WTC11 (cell line): ENCODE results near the gene PTTG1IP2. TPM values are rescaled to one million over a fixed set of nuclear protein-coding genes. Genes with fewer than 3 reads are reported as not detected.

Experiments used
- ATAC-seq: fragments of 200-7000 bp; cut with Tn5 transposase; 2 replicates; pipeline ENCODE4 v1.10.0; 2021; ENCODE audit warnings: mild to moderate bottlenecking, moderate library complexity
- CTCF ChIA-PET: fragments of 300-600 bp; sonication (Branson Sonifier 250); formaldehyde crosslinking; loops from one replicate; lab custom pipeline; 2021; ENCODE audit warnings: antibody characterized with exemption; lab: Charles Lee
- POLR2A ChIA-PET: fragments of 350-600 bp; sonication (Branson Sonifier 250); formaldehyde crosslinking; loops from one replicate; lab custom pipeline; 2021; ENCODE audit warnings: antibody characterized with exemption; lab: Charles Lee
- DNase-seq: peaks from one replicate; pipeline ENCODE4 v3.0.0; 2021; ENCODE audit warnings: low spot score
- H3K27ac Mint-ChIP-seq: 2 replicates; pipeline ENCODE4 v1.8.0; 2021; ENCODE audit warnings: mixed read lengths
- H3K27me3 Mint-ChIP-seq: 2 replicates; pipeline ENCODE4 v1.8.0; 2021; ENCODE audit warnings: low read depth, mild to moderate bottlenecking, moderate library complexity, mixed read lengths
- H3K36me3 Mint-ChIP-seq: 2 replicates; pipeline ENCODE4 v1.8.0; 2021; ENCODE audit warnings: mixed read lengths
- H3K4me1 Mint-ChIP-seq: 2 replicates; pipeline ENCODE4 v1.8.0; 2022; ENCODE audit warnings: mixed read lengths
- H3K4me3 Mint-ChIP-seq: 2 replicates; pipeline ENCODE4 v1.8.0; 2021; ENCODE audit warnings: mild to moderate bottlenecking, moderate library complexity, mixed read lengths
- H3K9me3 Mint-ChIP-seq: 2 replicates; pipeline ENCODE4 v1.8.0; 2021; ENCODE audit warnings: mixed read lengths
- FOXK1 ChIP-seq: sonication (generic); formaldehyde crosslinking; IDR thresholded peaks from 2 replicates; pipeline ENCODE4 v1.8.0; 2022; ENCODE audit warnings: mild to moderate bottlenecking, moderate library complexity, missing genetic modification reagents
- GABPB1 ChIP-seq: sonication (generic); formaldehyde crosslinking; IDR thresholded peaks from 2 replicates; pipeline ENCODE4 v1.8.1; 2023; ENCODE audit warnings: mild to moderate bottlenecking, missing genetic modification reagents
- IRF2 ChIP-seq: sonication (generic); formaldehyde crosslinking; IDR thresholded peaks from 2 replicates; pipeline ENCODE4 v1.8.0; 2022; ENCODE audit warnings: low read depth, missing genetic modification reagents, borderline replicate concordance
- JUN ChIP-seq: sonication (generic); formaldehyde crosslinking; IDR thresholded peaks from 2 replicates; pipeline ENCODE4 v1.8.0; 2023; ENCODE audit warnings: mild to moderate bottlenecking, missing genetic modification reagents
- NFATC4 ChIP-seq: fragments of 250-450 bp; sonication (Bioruptor Pico); IDR thresholded peaks from 2 replicates; pipeline ENCODE4 v1.9.0; 2021; ENCODE audit warnings: mild to moderate bottlenecking
- NFE2L1 ChIP-seq: sonication (generic); formaldehyde crosslinking; IDR thresholded peaks from 2 replicates; pipeline ENCODE4 v1.8.1; 2023; ENCODE audit warnings: missing genetic modification reagents
- SMAD4 ChIP-seq: sonication (generic); formaldehyde crosslinking; IDR thresholded peaks from 2 replicates; pipeline ENCODE4 v1.8.0; 2022; ENCODE audit warnings: mild to moderate bottlenecking, missing genetic modification reagents
- ZNF263 ChIP-seq: sonication (generic); formaldehyde crosslinking; IDR thresholded peaks from 2 replicates; pipeline ENCODE4 v1.8.1; 2022; ENCODE audit warnings: low read depth, mild to moderate bottlenecking, moderate library complexity, missing genetic modification reagents
- ZNF671 ChIP-seq: fragments of 250-450 bp; sonication (Bioruptor Pico); IDR thresholded peaks from 2 replicates; pipeline ENCODE4 v1.8.0; 2021; ENCODE audit warnings: mild to moderate bottlenecking
- total RNA-seq: library from RNA; stranded (reverse); gene quantifications from 3 replicates; pipeline ENCODE4 v1.2.3, GENCODE V29; 2021
- TF ChIP-seq, protein P1 (sequence below): fragments of 250-450 bp; sonication (Bioruptor Pico); IDR thresholded peaks from 2 replicates; pipeline ENCODE4 v1.9.0; 2021; ENCODE audit warnings: mild to moderate bottlenecking, borderline replicate concordance
- TF ChIP-seq, protein P2 (sequence below): sonication (generic); formaldehyde crosslinking; IDR thresholded peaks from 2 replicates; pipeline ENCODE4 v1.8.1; 2023; ENCODE audit warnings: mild to moderate bottlenecking, missing genetic modification reagents, moderate library complexity
- TF ChIP-seq, protein P3 (sequence below): sonication (generic); formaldehyde crosslinking; IDR thresholded peaks from 2 replicates; pipeline ENCODE4 v1.8.1; 2022; ENCODE audit warnings: low read depth, mild to moderate bottlenecking, moderate library complexity, missing genetic modification reagents, borderline replicate concordance
- TF ChIP-seq, protein P4 (sequence below): fragments of 200-600 bp; IDR thresholded peaks from 2 replicates; pipeline ENCODE4 v1.8.0; 2022; ENCODE audit warnings: antibody characterized with exemption
- TF ChIP-seq, protein P5 (sequence below): sonication (generic); formaldehyde crosslinking; IDR thresholded peaks from 2 replicates; pipeline ENCODE4 v1.8.1; 2023; ENCODE audit warnings: mild to moderate bottlenecking, missing genetic modification reagents, borderline replicate concordance
- TF ChIP-seq, protein P6 (sequence below): sonication (generic); formaldehyde crosslinking; IDR thresholded peaks from 2 replicates; pipeline ENCODE4 v1.8.0; 2022; ENCODE audit warnings: mild to moderate bottlenecking, missing genetic modification reagents
- TF ChIP-seq, protein P7 (sequence below): fragments of 250-450 bp; sonication (Bioruptor Pico); conservative IDR thresholded peaks from 2 replicates; pipeline ENCODE4 v1.9.0; 2021; ENCODE audit warnings: mild to moderate bottlenecking
- TF ChIP-seq, protein P8 (sequence below): sonication (generic); formaldehyde crosslinking; IDR thresholded peaks from 2 replicates; pipeline ENCODE4 v1.8.0; 2023; ENCODE audit warnings: missing genetic modification reagents

PTTG1IP2 gene
- total RNA-seq, 1 experiment from 2014 or later, result not detected

DNA sequence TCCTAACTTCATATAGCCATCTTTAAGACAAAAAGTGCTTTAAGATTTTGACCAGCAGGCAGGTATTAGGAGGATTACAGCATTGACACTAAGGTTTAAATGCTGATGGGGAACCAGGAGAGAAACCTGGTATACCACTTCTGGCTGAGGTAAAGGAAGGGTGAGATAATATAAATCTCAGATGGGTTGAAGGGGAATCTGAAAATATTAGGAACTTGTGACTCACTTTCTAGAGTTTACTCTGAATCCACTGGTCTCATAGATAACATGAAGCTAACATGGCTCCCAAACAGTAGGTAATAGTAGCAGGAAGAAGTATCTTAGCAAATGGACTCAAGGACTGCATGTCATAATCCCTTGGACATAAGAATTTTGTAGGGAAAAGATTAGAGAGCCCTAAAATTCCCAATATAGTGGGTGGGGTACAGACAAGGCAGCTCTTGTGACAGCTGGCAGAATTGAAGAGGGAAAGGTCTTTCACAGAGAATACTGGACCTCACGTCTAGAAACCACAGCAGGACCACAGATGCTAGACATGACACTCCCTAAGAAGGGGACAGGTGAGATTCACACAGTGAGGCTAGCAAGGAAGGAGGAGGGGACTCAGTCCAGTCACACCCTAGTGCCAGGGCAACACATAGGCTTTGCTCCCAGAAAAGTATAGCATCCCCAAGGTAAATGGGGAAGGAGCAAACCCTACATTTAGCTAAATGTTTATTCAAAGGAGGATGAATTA is 3.5 kb downstream of the PTTG1IP2 start:
- no peak for ATAC-seq
- no peaks in the 10 kb centered on the region for H3K36me3 Mint-ChIP-seq
- TF ChIP-seq, protein P1, sequence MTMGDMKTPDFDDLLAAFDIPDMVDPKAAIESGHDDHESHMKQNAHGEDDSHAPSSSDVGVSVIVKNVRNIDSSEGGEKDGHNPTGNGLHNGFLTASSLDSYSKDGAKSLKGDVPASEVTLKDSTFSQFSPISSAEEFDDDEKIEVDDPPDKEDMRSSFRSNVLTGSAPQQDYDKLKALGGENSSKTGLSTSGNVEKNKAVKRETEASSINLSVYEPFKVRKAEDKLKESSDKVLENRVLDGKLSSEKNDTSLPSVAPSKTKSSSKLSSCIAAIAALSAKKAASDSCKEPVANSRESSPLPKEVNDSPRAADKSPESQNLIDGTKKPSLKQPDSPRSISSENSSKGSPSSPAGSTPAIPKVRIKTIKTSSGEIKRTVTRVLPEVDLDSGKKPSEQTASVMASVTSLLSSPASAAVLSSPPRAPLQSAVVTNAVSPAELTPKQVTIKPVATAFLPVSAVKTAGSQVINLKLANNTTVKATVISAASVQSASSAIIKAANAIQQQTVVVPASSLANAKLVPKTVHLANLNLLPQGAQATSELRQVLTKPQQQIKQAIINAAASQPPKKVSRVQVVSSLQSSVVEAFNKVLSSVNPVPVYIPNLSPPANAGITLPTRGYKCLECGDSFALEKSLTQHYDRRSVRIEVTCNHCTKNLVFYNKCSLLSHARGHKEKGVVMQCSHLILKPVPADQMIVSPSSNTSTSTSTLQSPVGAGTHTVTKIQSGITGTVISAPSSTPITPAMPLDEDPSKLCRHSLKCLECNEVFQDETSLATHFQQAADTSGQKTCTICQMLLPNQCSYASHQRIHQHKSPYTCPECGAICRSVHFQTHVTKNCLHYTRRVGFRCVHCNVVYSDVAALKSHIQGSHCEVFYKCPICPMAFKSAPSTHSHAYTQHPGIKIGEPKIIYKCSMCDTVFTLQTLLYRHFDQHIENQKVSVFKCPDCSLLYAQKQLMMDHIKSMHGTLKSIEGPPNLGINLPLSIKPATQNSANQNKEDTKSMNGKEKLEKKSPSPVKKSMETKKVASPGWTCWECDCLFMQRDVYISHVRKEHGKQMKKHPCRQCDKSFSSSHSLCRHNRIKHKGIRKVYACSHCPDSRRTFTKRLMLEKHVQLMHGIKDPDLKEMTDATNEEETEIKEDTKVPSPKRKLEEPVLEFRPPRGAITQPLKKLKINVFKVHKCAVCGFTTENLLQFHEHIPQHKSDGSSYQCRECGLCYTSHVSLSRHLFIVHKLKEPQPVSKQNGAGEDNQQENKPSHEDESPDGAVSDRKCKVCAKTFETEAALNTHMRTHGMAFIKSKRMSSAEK (CRISPR knock-in tag), result no peak
- TF ChIP-seq, protein P2, sequence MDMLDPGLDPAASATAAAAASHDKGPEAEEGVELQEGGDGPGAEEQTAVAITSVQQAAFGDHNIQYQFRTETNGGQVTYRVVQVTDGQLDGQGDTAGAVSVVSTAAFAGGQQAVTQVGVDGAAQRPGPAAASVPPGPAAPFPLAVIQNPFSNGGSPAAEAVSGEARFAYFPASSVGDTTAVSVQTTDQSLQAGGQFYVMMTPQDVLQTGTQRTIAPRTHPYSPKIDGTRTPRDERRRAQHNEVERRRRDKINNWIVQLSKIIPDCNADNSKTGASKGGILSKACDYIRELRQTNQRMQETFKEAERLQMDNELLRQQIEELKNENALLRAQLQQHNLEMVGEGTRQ (CRISPR knock-in tag), result no peak
- TF ChIP-seq SMAD4 (CRISPR knock-in tag) (no peak), GABPB1 (no peak), ZNF263 (CRISPR knock-in tag) (no peak), NFE2L1 (CRISPR knock-in tag) (no peak), NFATC4 (no peak), IRF2 (CRISPR knock-in tag) (no peak), ZNF671 (no peak), FOXK1 (CRISPR knock-in tag) (no peak), JUN (CRISPR knock-in tag) (no peak)
- TF ChIP-seq, protein P3, sequence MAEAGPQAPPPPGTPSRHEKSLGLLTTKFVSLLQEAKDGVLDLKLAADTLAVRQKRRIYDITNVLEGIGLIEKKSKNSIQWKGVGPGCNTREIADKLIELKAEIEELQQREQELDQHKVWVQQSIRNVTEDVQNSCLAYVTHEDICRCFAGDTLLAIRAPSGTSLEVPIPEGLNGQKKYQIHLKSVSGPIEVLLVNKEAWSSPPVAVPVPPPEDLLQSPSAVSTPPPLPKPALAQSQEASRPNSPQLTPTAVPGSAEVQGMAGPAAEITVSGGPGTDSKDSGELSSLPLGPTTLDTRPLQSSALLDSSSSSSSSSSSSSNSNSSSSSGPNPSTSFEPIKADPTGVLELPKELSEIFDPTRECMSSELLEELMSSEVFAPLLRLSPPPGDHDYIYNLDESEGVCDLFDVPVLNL, result no peak
- TF ChIP-seq, protein P4, sequence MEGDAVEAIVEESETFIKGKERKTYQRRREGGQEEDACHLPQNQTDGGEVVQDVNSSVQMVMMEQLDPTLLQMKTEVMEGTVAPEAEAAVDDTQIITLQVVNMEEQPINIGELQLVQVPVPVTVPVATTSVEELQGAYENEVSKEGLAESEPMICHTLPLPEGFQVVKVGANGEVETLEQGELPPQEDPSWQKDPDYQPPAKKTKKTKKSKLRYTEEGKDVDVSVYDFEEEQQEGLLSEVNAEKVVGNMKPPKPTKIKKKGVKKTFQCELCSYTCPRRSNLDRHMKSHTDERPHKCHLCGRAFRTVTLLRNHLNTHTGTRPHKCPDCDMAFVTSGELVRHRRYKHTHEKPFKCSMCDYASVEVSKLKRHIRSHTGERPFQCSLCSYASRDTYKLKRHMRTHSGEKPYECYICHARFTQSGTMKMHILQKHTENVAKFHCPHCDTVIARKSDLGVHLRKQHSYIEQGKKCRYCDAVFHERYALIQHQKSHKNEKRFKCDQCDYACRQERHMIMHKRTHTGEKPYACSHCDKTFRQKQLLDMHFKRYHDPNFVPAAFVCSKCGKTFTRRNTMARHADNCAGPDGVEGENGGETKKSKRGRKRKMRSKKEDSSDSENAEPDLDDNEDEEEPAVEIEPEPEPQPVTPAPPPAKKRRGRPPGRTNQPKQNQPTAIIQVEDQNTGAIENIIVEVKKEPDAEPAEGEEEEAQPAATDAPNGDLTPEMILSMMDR, result no peak
- TF ChIP-seq, protein P5, sequence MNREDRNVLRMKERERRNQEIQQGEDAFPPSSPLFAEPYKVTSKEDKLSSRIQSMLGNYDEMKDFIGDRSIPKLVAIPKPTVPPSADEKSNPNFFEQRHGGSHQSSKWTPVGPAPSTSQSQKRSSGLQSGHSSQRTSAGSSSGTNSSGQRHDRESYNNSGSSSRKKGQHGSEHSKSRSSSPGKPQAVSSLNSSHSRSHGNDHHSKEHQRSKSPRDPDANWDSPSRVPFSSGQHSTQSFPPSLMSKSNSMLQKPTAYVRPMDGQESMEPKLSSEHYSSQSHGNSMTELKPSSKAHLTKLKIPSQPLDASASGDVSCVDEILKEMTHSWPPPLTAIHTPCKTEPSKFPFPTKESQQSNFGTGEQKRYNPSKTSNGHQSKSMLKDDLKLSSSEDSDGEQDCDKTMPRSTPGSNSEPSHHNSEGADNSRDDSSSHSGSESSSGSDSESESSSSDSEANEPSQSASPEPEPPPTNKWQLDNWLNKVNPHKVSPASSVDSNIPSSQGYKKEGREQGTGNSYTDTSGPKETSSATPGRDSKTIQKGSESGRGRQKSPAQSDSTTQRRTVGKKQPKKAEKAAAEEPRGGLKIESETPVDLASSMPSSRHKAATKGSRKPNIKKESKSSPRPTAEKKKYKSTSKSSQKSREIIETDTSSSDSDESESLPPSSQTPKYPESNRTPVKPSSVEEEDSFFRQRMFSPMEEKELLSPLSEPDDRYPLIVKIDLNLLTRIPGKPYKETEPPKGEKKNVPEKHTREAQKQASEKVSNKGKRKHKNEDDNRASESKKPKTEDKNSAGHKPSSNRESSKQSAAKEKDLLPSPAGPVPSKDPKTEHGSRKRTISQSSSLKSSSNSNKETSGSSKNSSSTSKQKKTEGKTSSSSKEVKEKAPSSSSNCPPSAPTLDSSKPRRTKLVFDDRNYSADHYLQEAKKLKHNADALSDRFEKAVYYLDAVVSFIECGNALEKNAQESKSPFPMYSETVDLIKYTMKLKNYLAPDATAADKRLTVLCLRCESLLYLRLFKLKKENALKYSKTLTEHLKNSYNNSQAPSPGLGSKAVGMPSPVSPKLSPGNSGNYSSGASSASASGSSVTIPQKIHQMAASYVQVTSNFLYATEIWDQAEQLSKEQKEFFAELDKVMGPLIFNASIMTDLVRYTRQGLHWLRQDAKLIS (CRISPR knock-in tag), result no peak
- TF ChIP-seq, protein P6, sequence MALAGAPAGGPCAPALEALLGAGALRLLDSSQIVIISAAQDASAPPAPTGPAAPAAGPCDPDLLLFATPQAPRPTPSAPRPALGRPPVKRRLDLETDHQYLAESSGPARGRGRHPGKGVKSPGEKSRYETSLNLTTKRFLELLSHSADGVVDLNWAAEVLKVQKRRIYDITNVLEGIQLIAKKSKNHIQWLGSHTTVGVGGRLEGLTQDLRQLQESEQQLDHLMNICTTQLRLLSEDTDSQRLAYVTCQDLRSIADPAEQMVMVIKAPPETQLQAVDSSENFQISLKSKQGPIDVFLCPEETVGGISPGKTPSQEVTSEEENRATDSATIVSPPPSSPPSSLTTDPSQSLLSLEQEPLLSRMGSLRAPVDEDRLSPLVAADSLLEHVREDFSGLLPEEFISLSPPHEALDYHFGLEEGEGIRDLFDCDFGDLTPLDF (CRISPR knock-in tag), result no peak
- TF ChIP-seq, protein P7, sequence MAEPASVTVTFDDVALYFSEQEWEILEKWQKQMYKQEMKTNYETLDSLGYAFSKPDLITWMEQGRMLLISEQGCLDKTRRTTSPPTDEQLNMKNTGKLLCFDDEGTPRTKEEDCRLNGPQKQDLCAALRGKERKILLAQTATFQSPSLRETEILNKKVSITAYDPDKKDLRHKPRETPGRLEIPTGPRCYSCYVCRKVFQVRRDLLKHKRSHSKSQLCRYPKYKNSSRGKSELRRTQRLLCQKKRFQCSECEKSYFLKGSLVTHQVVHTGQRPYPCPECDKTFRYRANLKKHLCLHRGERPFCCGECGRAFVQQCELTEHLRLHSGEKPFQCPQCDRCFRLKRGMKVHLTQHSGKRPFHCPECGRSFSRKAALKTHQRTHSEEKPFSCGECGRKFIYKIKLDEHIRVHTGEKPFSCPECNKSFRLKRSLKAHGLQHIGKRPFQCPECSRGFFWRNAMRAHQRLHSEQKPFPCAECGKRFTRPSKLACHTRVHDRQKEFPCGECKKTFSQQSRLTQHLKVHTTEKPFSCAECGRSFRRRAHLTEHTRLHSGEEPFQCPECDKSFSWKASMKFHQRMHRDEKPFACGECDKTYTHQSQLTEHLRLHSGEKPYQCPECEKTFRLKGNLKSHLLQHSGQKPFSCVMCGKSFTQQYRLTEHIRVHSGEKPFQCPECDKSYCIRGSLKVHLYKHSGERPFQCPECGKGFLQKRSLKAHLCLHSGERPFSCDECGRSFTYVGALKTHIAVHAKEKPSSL (CRISPR knock-in tag), result no peak
- TF ChIP-seq, protein P8, sequence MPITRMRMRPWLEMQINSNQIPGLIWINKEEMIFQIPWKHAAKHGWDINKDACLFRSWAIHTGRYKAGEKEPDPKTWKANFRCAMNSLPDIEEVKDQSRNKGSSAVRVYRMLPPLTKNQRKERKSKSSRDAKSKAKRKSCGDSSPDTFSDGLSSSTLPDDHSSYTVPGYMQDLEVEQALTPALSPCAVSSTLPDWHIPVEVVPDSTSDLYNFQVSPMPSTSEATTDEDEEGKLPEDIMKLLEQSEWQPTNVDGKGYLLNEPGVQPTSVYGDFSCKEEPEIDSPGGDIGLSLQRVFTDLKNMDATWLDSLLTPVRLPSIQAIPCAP (CRISPR knock-in tag), result no peak
- no peaks in the 10 kb centered on the region for H3K4me1 Mint-ChIP-seq
- DNase-seq, result no peak
- H3K4me3 Mint-ChIP-seq, result no peak overlapping the region
- peaks cover 5% of the 10 kb centered on the region for H3K9me3 Mint-ChIP-seq
- no peaks in the 10 kb centered on the region for H3K27me3 Mint-ChIP-seq
- no peak overlapping the region for H3K27ac Mint-ChIP-seq
- ChIA-PET CTCF (interaction anchor here (2.1 kb wide), 1 partner anchor 18 kb away, joined by 13 read pairs; no protein-coding TSS in a partner anchor), POLR2A (no interaction called here)
